ENCODE data around the gene RGL4.

Gene RGL4

DNA sequence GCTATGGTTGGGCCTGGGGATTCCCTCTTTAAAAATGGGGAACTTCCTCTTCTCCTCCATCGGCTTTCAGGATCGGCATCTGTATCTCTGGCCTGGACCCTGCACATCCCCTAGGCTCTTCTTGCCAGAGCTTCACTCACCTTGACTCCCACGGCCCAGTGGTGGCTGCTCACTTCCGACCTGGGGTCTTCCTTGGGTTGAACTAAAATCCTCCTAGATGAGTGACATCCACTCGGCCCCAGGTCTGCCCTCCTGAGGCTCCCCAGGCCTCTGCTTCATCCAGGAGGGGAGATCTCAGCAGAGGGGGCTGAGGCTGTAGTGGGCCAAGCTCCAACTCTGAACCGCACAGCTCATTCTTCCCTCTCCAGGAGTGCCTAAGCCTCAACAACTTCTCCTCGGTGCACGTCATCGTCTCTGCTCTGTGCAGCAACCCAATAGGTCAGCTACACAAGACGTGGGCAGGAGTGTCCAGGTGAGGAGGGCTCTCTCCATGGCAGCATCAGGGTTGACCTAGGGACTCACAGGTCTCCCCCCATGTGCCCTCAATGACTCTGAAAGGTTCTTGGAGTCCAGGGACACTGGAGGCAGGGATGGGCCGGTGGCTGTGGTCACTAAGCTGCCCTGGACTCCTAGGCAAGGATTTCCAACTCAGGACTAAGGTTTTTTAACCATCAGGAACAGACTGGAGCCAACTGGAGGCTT is 3.3 kb downstream of the RGL4 start:
- Histone ChIP-seq H3K4me3 (ENCODE audit: low read length) (no peak overlapping the region), H3K9ac (ENCODE audit: low read length) (no peak overlapping the region), H3K36me3 (ENCODE audit: control insufficient read depth, low read depth, low read length) (peaks cover 19% of the 10 kb centered on the region), H3K27me3 (ENCODE audit: control insufficient read depth, insufficient read depth, low read length) (no peaks in the 10 kb centered on the region), H3K9me3 (ENCODE audit: control insufficient read depth, low read depth, low read length) (no peaks in the 10 kb centered on the region), H3K4me1 (ENCODE audit: control insufficient read depth, low read depth, low read length) (no peaks in the 10 kb centered on the region), H3K27ac (ENCODE audit: low read length) (no peak overlapping the region)

DNA sequence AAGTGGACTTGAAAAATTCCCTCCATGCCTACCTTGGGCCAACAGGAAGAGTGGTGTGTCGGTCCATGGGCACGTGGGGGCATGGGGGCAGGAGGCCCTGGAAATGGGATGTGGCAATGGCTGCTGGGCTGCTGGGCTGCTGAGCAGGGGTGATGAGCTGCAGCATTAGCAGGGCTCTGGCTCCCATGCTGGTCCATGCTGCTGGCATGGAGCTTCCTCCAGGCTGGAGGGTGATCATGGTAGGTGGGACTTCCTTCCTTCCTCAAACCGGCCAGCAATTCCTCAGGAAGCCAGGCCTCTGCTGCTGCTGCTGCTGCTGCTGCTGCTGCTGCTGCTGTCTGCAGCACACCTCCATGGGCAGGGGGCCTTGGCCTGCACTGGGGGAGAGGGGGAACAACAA is 4.3 kb downstream of the RGL4 start:
- H3K9ac ChIP-seq (ENCODE audit: low read length), result no peak overlapping the region
- no peaks in the 10 kb centered on the region for H3K9me3 ChIP-seq (ENCODE audit: control insufficient read depth, low read depth, low read length)
- H3K4me1 ChIP-seq (ENCODE audit: control insufficient read depth, low read depth, low read length), result no peaks in the 10 kb centered on the region
- no peaks in the 10 kb centered on the region for H3K27me3 ChIP-seq (ENCODE audit: control insufficient read depth, insufficient read depth, low read length)
- no peak overlapping the region for H3K4me3 ChIP-seq (ENCODE audit: low read length)
- H3K27ac ChIP-seq (ENCODE audit: low read length), result no peak overlapping the region
- H3K36me3 ChIP-seq (ENCODE audit: control insufficient read depth, low read depth, low read length), result peaks cover 19% of the 10 kb centered on the region

DNA sequence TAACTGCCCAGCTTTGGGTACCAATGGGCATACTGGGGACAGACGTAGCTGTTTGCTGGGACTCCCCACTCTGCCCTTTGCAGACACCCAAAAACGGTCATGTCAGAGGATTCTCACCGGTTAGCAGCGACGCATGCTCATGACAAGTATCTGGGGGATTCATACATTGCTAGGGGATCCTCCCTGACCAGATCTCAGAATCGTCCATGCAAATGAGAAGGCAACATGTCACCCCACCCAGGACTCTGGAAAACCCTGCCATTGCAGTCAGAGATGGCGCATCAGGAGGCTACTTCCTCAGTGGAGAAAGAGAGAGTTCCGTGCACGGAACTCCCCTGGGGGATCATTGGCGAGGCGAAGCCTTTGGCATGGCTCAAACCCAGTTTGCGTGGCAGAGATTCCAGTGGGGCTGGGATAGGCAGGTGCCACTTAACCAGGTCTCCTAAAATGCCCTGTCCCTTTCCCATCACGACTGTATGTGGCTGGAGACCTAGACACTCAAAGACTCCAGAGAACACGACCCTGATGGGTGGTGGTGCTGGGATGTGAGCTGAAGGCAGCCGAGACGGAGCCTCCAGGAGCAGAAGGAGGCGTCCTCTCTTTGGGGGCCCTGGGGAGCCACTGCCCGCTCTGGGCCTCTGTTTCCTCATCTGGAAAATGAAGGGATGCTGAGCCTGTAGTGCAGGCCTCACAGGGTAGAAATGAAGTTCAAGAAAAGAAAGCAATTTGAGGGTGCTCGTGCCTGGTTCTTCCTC is 4.9 kb downstream of the RGL4 start:
- H3K27ac ChIP-seq (ENCODE audit: low read length), result no peak overlapping the region
- no peak overlapping the region for H3K4me3 ChIP-seq (ENCODE audit: low read length)
- no peaks in the 10 kb centered on the region for H3K9me3 ChIP-seq (ENCODE audit: control insufficient read depth, low read depth, low read length)
- H3K4me1 ChIP-seq (ENCODE audit: control insufficient read depth, low read depth, low read length), result no peaks in the 10 kb centered on the region
- no peaks in the 10 kb centered on the region for H3K27me3 ChIP-seq (ENCODE audit: control insufficient read depth, insufficient read depth, low read length)
- peaks cover 21% of the 10 kb centered on the region for H3K36me3 ChIP-seq (ENCODE audit: control insufficient read depth, low read depth, low read length)
- no peak overlapping the region for H3K9ac ChIP-seq (ENCODE audit: low read length)

DNA sequence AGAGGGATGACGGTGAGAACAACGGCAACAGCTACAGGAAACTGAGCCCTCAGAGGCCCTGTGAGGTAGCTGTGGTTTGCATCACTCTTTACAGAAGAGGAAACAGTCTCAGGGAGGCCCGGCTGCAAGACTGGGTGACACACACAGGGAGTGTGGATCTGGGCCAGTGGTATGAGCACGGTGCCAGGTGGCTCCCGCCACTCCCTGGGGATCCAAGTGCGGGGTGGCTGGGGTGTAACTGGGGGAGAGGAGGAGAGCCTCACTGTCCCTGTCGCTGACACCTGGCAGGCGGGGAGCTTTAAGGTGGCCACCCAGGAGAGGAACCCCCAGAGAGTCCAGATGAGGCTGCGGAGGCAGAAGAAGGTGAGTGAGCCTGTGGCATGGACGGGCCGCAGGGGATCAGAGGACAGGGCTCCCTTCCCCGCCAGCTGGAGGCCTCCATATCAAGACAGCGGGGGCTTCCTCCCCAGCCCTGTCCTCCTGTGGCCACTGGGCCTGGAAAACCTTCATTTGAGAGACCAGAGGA is 5.6 kb downstream of the RGL4 start:
- peaks cover 21% of the 10 kb centered on the region for H3K36me3 ChIP-seq (ENCODE audit: control insufficient read depth, low read depth, low read length)
- H3K9ac ChIP-seq (ENCODE audit: low read length), result no peak overlapping the region

DNA sequence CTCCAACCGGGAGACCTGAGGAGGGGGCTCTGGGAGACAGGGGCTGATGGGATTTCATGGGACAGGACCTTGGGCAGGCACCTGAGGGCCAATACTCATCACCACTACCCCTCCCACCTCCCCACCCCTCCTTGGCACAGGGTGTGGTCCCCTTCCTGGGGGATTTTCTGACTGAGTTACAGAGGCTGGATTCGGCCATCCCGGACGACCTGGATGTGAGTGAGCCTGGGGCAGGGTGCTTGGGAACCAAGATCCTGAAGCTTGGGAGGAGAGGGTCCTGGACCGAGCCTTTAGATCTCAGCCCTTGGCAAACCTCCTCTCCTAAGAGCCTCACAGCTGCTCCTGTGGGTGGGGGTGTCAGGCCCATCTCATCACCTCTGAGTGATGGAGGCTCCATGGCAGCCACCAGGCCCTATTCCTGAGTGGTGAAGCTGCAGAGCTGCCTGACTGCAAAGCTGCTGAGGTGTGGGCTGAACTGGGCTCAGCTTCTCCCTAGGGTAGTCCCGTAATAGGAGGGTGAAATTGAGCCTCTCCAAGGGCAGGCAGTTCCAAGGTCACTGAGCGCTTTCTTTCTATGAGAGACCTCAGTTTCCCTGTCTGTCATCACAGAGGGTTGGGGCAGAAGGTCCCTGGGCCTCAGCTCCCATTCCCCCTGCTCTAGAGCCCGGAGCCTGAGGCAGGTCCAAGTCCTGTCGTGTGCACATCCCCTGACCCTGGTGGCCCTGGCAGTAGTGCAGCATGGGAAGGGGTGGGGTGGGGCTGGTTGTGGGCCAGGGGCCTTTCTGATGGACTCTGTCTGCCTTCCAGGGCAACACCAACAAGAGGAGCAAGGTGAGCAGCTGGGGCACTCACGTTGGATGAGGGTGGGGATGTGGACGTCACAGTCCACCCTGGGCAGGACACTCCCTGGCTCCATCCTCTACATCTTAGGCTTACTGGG is 6.5 kb downstream of the RGL4 start:
- H3K27me3 ChIP-seq (ENCODE audit: control insufficient read depth, insufficient read depth, low read length), result no peaks in the 10 kb centered on the region
- H3K9ac ChIP-seq (ENCODE audit: low read length), result no peak overlapping the region
- H3K4me3 ChIP-seq (ENCODE audit: low read length), result no peak overlapping the region
- no peak overlapping the region for H3K27ac ChIP-seq (ENCODE audit: low read length)
- no peaks in the 10 kb centered on the region for H3K9me3 ChIP-seq (ENCODE audit: control insufficient read depth, low read depth, low read length)
- H3K36me3 ChIP-seq (ENCODE audit: control insufficient read depth, low read depth, low read length), result peaks cover 21% of the 10 kb centered on the region
- no peaks in the 10 kb centered on the region for H3K4me1 ChIP-seq (ENCODE audit: control insufficient read depth, low read depth, low read length)

More for the DNA sequence above, 5.6 kb downstream of the RGL4 start:
- Histone ChIP-seq H3K9me3 (ENCODE audit: control insufficient read depth, low read depth, low read length) (no peaks in the 10 kb centered on the region), H3K27me3 (ENCODE audit: control insufficient read depth, insufficient read depth, low read length) (no peaks in the 10 kb centered on the region), H3K27ac (ENCODE audit: low read length) (no peak overlapping the region), H3K4me1 (ENCODE audit: control insufficient read depth, low read depth, low read length) (no peaks in the 10 kb centered on the region), H3K4me3 (ENCODE audit: low read length) (no peak overlapping the region)

DNA sequence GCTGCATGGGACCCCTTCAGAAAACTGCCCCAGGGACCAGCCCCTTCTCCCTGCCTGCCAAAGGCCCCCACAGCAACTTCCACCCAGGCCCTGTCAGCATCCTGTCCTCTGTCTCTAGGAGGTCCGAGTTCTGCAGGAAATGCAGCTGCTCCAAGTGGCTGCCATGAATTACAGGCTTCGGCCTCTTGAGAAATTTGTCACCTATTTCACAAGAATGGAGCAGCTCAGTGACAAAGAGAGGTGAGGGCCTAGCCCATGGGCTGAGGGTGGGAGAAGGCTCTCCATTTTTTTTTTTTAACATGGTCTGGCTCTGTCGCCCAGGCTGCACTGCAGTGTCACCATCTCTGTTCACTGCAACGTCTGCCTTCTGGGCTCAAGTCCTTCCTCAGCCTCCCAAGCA is 7.3 kb downstream of the RGL4 start:
- H3K4me3 ChIP-seq (ENCODE audit: low read length), result no peak overlapping the region
- no peaks in the 10 kb centered on the region for H3K27me3 ChIP-seq (ENCODE audit: control insufficient read depth, insufficient read depth, low read length)
- H3K4me1 ChIP-seq (ENCODE audit: control insufficient read depth, low read depth, low read length), result no peaks in the 10 kb centered on the region
- H3K9me3 ChIP-seq (ENCODE audit: control insufficient read depth, low read depth, low read length), result no peaks in the 10 kb centered on the region
- H3K9ac ChIP-seq (ENCODE audit: low read length), result no peak overlapping the region
- H3K36me3 ChIP-seq (ENCODE audit: control insufficient read depth, low read depth, low read length), result peaks cover 21% of the 10 kb centered on the region
- no peak overlapping the region for H3K27ac ChIP-seq (ENCODE audit: low read length)

DNA sequence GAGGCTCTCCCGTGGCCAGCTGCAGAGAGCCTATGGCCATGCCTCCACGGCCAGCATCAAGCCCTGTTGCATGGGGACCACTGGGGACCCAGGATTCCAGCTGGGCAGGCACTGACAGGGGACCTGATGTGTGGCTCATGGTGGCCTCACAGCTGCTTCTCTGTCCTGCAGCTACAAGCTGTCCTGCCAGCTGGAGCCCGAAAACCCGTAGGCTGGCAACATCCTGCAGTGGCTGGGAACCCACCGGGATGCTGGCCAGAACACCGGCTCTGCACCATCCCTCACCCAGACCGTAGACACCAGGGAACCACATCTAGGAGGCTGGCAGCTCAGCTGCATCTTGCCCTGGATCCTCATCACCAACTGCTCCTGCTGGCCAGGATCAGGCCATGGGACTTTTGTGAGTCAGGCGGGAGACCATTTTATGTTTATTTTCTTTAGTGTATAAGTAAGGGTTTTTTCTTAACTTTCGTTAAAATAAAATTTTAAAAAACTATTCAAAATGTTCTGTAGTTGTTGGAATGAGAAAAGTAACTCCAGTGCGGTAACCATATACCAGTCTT is 7.9 kb downstream of the RGL4 start:
- H3K27ac ChIP-seq (ENCODE audit: low read length), result no peak overlapping the region
- no peak overlapping the region for H3K4me3 ChIP-seq (ENCODE audit: low read length)
- no peak overlapping the region for H3K9ac ChIP-seq (ENCODE audit: low read length)
- H3K27me3 ChIP-seq (ENCODE audit: control insufficient read depth, insufficient read depth, low read length), result no peaks in the 10 kb centered on the region
- peaks cover 18% of the 10 kb centered on the region for H3K36me3 ChIP-seq (ENCODE audit: control insufficient read depth, low read depth, low read length)
- H3K4me1 ChIP-seq (ENCODE audit: control insufficient read depth, low read depth, low read length), result no peaks in the 10 kb centered on the region
- no peaks in the 10 kb centered on the region for H3K9me3 ChIP-seq (ENCODE audit: control insufficient read depth, low read depth, low read length)

DNA sequence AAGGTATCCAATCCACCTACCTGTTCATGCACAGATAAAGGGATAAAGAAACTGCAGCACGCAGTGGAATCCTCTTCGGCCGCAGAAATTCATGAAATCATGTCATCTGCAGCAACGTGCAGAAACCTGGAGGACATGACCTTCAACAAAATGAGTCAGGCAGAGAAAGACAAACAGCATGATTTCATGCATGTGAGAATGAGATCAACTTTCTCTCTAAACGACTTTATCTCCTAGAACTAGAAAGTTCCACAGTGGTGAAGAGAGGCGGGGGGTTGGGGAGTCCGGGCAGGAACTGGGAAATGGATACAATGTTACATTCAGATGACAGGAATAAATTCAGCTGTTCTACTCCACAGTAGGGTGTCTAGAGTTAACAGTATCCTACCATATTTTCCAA is 9.9 kb downstream of the RGL4 start:
- H3K27ac ChIP-seq (ENCODE audit: low read length), result no peak overlapping the region
- H3K36me3 ChIP-seq (ENCODE audit: control insufficient read depth, low read depth, low read length), result peaks cover 19% of the 10 kb centered on the region
- H3K4me1 ChIP-seq (ENCODE audit: control insufficient read depth, low read depth, low read length), result no peaks in the 10 kb centered on the region
- no peak overlapping the region for H3K9ac ChIP-seq (ENCODE audit: low read length)
- no peaks in the 10 kb centered on the region for H3K27me3 ChIP-seq (ENCODE audit: control insufficient read depth, insufficient read depth, low read length)
- H3K9me3 ChIP-seq (ENCODE audit: control insufficient read depth, low read depth, low read length), result no peaks in the 10 kb centered on the region
- H3K4me3 ChIP-seq (ENCODE audit: low read length), result no peak overlapping the region

DNA sequence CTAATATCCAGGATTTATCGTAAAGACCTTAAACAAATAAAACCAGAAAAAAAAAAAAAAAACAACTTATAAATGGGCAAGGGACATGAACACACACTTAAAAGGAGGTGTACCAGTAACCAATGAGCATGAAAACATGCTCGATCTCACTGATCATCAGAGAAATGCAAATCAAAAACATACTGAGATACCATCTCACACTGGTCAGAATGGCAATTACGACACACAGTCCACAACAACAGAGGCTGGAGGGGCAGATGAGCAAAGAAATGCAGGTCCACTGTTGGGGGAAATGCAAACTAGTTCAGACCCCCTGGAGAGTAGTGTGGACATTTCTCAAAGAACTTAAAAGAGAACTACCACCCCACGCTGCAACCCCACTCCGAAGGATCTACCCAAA is 13.2 kb downstream of the RGL4 start:
- no peaks in the 10 kb centered on the region for H3K4me1 ChIP-seq (ENCODE audit: control insufficient read depth, low read depth, low read length)
- no peaks in the 10 kb centered on the region for H3K27me3 ChIP-seq (ENCODE audit: control insufficient read depth, insufficient read depth, low read length)
- no peak overlapping the region for H3K9ac ChIP-seq (ENCODE audit: low read length)
- H3K27ac ChIP-seq (ENCODE audit: low read length), result no peak overlapping the region
- peaks cover 48% of the 10 kb centered on the region for H3K36me3 ChIP-seq (ENCODE audit: control insufficient read depth, low read depth, low read length)
- H3K9me3 ChIP-seq (ENCODE audit: control insufficient read depth, low read depth, low read length), result no peaks in the 10 kb centered on the region
- no peak overlapping the region for H3K4me3 ChIP-seq (ENCODE audit: low read length)

DNA sequence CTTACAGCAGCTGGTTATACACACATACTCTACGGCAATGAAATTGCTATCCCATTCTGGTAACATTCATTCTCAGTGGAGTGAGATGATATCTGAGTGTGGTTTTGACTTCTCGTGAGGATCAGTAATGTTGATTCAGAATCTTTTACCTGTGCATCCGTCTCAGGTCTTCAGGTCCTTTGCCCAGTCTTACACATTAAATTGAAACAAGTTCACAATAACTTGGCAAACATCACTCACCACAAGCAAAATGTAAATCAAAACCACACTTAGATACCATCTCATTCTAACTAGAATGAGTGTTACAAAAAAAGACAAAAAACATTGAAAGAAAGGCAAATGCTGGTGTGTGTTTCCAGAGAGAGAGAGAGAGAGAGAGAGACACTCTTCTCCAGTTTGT is 14.0 kb downstream of the RGL4 start:
- H3K4me3 ChIP-seq (ENCODE audit: low read length), result no peak overlapping the region
- H3K9ac ChIP-seq (ENCODE audit: low read length), result no peak overlapping the region
- no peak overlapping the region for H3K27ac ChIP-seq (ENCODE audit: low read length)
- H3K36me3 ChIP-seq (ENCODE audit: control insufficient read depth, low read depth, low read length), result peaks cover 56% of the 10 kb centered on the region
- H3K27me3 ChIP-seq (ENCODE audit: control insufficient read depth, insufficient read depth, low read length), result no peaks in the 10 kb centered on the region
- no peaks in the 10 kb centered on the region for H3K9me3 ChIP-seq (ENCODE audit: control insufficient read depth, low read depth, low read length)
- H3K4me1 ChIP-seq (ENCODE audit: control insufficient read depth, low read depth, low read length), result no peaks in the 10 kb centered on the region

DNA sequence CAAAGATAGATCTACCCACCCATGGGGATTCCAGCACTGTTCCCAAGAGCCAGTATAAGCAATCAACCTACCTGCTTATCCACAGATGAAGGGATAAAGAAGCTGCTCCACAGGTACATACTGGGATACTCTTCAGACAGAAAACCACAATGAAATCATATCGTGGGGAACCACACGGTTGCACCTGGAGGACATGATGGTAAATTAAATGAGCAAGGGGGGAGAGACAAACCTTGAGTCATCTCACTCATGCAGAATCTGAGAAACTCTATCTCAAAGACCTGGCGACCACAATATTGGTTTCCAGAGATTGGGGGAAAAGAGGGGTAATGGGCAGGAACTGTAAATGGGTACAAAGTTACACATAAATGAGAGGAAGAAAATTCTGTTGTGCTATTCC is 14.5 kb downstream of the RGL4 start:
- H3K36me3 ChIP-seq (ENCODE audit: control insufficient read depth, low read depth, low read length), result peaks cover 57% of the 10 kb centered on the region
- H3K4me1 ChIP-seq (ENCODE audit: control insufficient read depth, low read depth, low read length), result no peaks in the 10 kb centered on the region
- no peak overlapping the region for H3K27ac ChIP-seq (ENCODE audit: low read length)
- H3K27me3 ChIP-seq (ENCODE audit: control insufficient read depth, insufficient read depth, low read length), result no peaks in the 10 kb centered on the region
- H3K4me3 ChIP-seq (ENCODE audit: low read length), result no peak overlapping the region
- H3K9me3 ChIP-seq (ENCODE audit: control insufficient read depth, low read depth, low read length), result no peaks in the 10 kb centered on the region
- H3K9ac ChIP-seq (ENCODE audit: low read length), result no peak overlapping the region
